ENCODE measurements around the gene SCRT2. TPM values are rescaled to one million over a fixed set of nuclear protein-coding genes. Genes with fewer than 3 reads are reported as not detected.

SCRT2 gene
- total and polyA plus RNA-seq, 2 of the 8 experiments (the other 6 are each of a cell fraction or from before 2014, with no cell fraction given): 0.12 to 0.34 TPM

DNA sequence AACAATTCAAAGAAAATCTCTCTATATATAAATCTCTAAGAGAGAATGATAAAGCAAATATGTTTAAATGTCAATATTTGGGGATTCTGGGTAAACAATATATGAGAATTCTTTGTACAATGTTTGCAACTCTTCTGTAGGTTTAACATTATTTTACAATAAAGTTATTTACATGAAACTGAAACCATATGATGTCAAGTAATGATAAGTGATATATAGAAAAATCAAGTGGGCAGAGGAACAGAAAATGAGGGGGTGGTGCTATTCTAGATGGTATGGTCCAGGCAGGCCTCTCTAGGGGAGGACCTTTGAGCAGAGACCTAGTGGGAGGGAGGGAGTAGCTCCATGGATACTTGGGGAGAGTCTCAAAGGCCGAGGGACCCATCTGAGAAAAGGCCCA is 16.4 kb upstream of the SCRT2 start:
- POLR2A ChIA-PET (ENCODE audit: partially characterized antibody): interaction anchor here (1.0 kb wide), 1 partner anchor 16 kb away, joined by 3 read pairs; no protein-coding TSS in a partner anchor
- Histone ChIP-seq H3K79me2 (ENCODE audit: control insufficient read depth in 1 of 2, insufficient read depth in 2 of 2, low read length in 2 of 2) (no peaks in the 10 kb centered on the region), H3K9ac (replicated peaks in 1 of 4; ENCODE audit: extremely low read depth in 1 of 4, low read depth in 3 of 4, low read length in 3 of 4) (no peak overlapping the region), H3K27ac (ENCODE audit: low read depth, low read length) (no peak overlapping the region), H4K8ac (ENCODE audit: extremely low read depth, insufficient read depth, low read length) (no peak overlapping the region), H3K23ac (ENCODE audit: insufficient read length) (no peak overlapping the region), H3K4ac (replicated peaks; ENCODE audit: insufficient read length, low read depth, low read length) (no peak overlapping the region), H3K23me2 (ENCODE audit: low read depth, low read length) (peaks cover 1% of the 10 kb centered on the region; the same call in 1 of the 2 replicates), H4K20me1 (replicated peaks in 1 of 2; ENCODE audit: control insufficient read depth in 1 of 2, insufficient read depth in 2 of 2, low read length in 2 of 2) (no peaks in the 10 kb centered on the region), H2BK5ac (ENCODE audit: low read depth, low read length) (no peak overlapping the region), H3K14ac (ENCODE audit: insufficient read length) (no peak overlapping the region), H2AK5ac (ENCODE audit: low read depth, low read length) (no peak overlapping the region), H3K4me1 (replicated peaks in 1 of 4; ENCODE audit: control insufficient read depth in 3 of 4, insufficient read depth in 4 of 4, low read length in 3 of 4) (peaks cover 0 to 12% (median 7%) of the 10 kb centered on the region in 4 experiments; a peak in 4 of 7 replicates), H3K56ac (replicated peaks; ENCODE audit: insufficient read length, low read depth, low read length) (no peak overlapping the region), H3K4me3 (ENCODE audit: extremely low read depth in 1 of 4, insufficient read depth in 2 of 4, low read depth in 3 of 4, low read length in 4 of 4) (no peak overlapping the region), H4K5ac (ENCODE audit: insufficient read length, low read depth, low read length) (no peak overlapping the region), H3K36me3 (ENCODE audit: control insufficient read depth in 2 of 4, insufficient read depth in 4 of 4, low read length in 3 of 4) (no peaks in the 10 kb centered on the region), H3K79me1 (ENCODE audit: low read depth, low read length) (no peaks in the 10 kb centered on the region), H3K18ac (ENCODE audit: extremely low read depth, low read length) (no peak overlapping the region), H3K9me3 (ENCODE audit: insufficient read depth in 2 of 2, low read depth in 1 of 2, low read length in 1 of 2) (no peaks in the 10 kb centered on the region), H3K27me3 (replicated peaks in 1 of 4; ENCODE audit: control insufficient read depth in 3 of 4, extremely low read depth in 1 of 4, insufficient read depth in 3 of 4, low read length in 3 of 4) (no peaks in the 10 kb centered on the region), H2BK120ac (replicated peaks; ENCODE audit: low read depth, low read length) (no peak overlapping the region), H3K4me2 (ENCODE audit: insufficient read depth in 1 of 2, low read depth in 2 of 2, low read length in 2 of 2) (no peak overlapping the region), H2BK20ac (ENCODE audit: low read length) (no peak overlapping the region), H2AFZ (ENCODE audit: low read length) (no peak overlapping the region), H4K91ac (replicated peaks; ENCODE audit: insufficient read length, low read length) (no peak overlapping the region), H2BK15ac (ENCODE audit: low read length) (no peak overlapping the region), H2BK12ac (ENCODE audit: low read depth, low read length) (no peak overlapping the region)
- CTCF ChIA-PET (ENCODE audit: partially characterized antibody): interaction anchor here (0.7 to 2.0 kb wide), 4 partner anchors 14 to 46 kb away, joined by 3 to 4 read pairs (median 4); no protein-coding TSS in a partner anchor
- no peak for DNase-seq (ENCODE audit: low read depth in 1 of 2, low spot score in 2 of 2)
- WGBS, 2 experiments (ENCODE audit: extremely low coverage in 1 of 2, insufficient coverage in 1 of 2, insufficient read length in 1 of 2, insufficient replicate concordance in 2 of 2, low coverage in 1 of 2, low lambda C conversion rate in 2 of 2, missing lambda C conversion rate in 1 of 2): 81% methylated on average over 1 of the region's 1 CpG; no CpG with 5 or more reads in 1 of the 2 experiments
- FAIRE-seq: no peak
- TF ChIP-seq SUZ12 (IDR thresholded peaks at IDR 0.05; ENCODE audit: low read length) (no peak), CHD1 (IDR thresholded peaks at IDR 0.05; ENCODE audit: low read depth, low read length) (no peak), RNF2 (IDR thresholded peaks at IDR 0.05; ENCODE audit: borderline replicate concordance, low read depth, low read length, missing control alignments, poor library complexity, severe bottlenecking) (no peak), CREB1 (IDR thresholded peaks at IDR 0.05) (no peak), CHD2 (IDR thresholded peaks at IDR 0.05; ENCODE audit: low read length) (no peak), ATF3 (IDR thresholded peaks at IDR 0.05; ENCODE audit: insufficient read depth, low read depth, low read length) (no peak), BACH1 (IDR thresholded peaks at IDR 0.05; ENCODE audit: low read length) (no peak), E2F6 (IDR thresholded peaks at IDR 0.05) (no peak), MAX (IDR thresholded peaks at IDR 0.05) (no peak), RBBP5 (IDR thresholded peaks at IDR 0.05; ENCODE audit: borderline replicate concordance, low read depth, low read length) (no peak), PHF8 (conservative IDR thresholded peaks at IDR 0.05; ENCODE audit: low read depth, low read length) (no peak)
